Fibroblast of the aortic adventitia (primary cell): Measurements from ENCODE around the gene TSPAN33. TPM values are rescaled to one million over a fixed set of nuclear protein-coding genes. Genes with fewer than 3 reads are reported as not detected.
"Not testable (repeated sequence)": the region's sequence is repeated elsewhere in the genome, so short reads cannot be mapped to it uniquely, and the experiment has no call there.

ENCODE experiments used
- DNase-seq: peaks from one replicate; pipeline ENCODE4 v3.0.0-alpha.2; 2010; ENCODE audit warnings: low read depth
- H3K4me3 ChIP-seq: 2 replicates; pipeline ENCODE4 v1.5.1; 2011; ENCODE audit warnings: low read depth, mild to moderate bottlenecking, control low read depth, low read length, moderate library complexity
- total RNA-seq: library from RNA; depleted of rRNA; stranded (reverse); fragments of >200 nt; gene quantifications from 2 replicates; pipeline ENCODE4 v1.2.3, GENCODE V29; 2012; ENCODE audit warnings: low replicate concordance
- TF ChIP-seq, protein P1 (sequence below): IDR thresholded peaks from 2 replicates; pipeline ENCODE4 v1.5.1; 2011; ENCODE audit warnings: mild to moderate bottlenecking, low read length, control low read depth, inconsistent platforms; ENCODE audit not compliant: insufficient read depth

The TSPAN33 gene
- total RNA-seq, 1 donor = not detected

DNA sequence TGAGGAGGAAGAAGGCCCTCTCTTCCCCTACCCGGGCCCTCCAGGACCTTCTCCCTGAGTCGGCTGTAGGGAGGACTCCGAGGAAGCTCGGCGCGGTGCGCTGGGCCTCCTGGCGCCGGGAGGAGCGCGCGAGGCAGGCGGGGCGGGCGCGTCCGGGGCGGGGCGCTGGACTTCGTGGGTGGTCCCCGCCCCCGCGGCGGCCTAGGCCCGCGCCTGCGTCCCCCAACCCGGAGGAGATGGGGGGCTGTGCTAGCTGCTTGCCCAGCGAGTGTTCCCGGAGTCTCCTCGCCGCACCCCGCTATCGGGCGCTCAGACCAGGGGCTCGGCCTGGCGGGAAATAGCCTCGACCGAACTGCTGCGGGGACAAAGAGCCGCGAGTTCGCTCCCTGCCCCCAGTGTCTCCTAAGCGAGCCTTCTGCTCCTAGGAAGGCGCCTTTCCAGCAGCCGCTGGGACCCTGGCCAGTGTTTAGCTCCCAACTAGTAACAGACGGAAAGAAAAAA, 24.7 kb downstream of the TSPAN33 start:
- TF ChIP-seq, protein P1, sequence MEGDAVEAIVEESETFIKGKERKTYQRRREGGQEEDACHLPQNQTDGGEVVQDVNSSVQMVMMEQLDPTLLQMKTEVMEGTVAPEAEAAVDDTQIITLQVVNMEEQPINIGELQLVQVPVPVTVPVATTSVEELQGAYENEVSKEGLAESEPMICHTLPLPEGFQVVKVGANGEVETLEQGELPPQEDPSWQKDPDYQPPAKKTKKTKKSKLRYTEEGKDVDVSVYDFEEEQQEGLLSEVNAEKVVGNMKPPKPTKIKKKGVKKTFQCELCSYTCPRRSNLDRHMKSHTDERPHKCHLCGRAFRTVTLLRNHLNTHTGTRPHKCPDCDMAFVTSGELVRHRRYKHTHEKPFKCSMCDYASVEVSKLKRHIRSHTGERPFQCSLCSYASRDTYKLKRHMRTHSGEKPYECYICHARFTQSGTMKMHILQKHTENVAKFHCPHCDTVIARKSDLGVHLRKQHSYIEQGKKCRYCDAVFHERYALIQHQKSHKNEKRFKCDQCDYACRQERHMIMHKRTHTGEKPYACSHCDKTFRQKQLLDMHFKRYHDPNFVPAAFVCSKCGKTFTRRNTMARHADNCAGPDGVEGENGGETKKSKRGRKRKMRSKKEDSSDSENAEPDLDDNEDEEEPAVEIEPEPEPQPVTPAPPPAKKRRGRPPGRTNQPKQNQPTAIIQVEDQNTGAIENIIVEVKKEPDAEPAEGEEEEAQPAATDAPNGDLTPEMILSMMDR = no peak
- peak overlapping the region; percentile 55 for H3K4me3 ChIP-seq
- DNase-seq = no peak

DNA sequence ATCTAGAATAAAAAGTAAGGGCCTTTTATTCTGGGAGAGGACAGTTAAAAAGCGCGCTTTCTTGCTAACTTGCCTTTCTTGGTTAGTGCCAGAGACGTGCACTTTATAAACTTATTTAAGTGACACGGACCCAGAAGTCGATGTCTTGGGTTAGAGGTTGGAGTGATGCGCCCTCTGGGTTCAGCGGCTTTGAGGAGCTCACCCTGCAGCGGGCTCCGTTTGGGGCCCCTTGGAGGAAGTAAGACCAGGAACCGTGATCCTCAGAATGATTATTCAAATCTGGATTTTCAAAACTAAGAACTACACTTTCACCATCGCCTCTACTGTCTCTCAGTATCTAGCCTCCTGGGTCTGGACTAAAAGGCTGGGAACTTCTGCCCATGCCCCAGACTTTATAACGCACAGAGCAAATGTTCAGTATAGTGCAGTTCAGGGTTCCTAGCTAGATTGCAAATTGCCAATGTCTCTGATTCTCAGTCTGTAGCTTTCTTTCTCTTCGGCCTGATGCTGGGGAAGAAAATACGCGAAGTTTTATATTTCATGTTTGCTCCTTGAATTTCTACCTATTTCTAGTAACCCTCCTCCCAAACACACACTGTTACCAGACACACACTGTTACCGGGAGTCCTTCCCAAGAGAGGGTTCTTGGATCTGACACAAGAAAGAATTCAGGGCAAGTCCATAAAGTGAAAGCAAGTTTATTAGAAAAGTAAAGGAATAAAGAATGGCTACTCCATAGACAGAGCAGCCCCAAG, 25.4 kb downstream of the TSPAN33 start:
- peak overlapping the region; percentile 55 for H3K4me3 ChIP-seq

DNA sequence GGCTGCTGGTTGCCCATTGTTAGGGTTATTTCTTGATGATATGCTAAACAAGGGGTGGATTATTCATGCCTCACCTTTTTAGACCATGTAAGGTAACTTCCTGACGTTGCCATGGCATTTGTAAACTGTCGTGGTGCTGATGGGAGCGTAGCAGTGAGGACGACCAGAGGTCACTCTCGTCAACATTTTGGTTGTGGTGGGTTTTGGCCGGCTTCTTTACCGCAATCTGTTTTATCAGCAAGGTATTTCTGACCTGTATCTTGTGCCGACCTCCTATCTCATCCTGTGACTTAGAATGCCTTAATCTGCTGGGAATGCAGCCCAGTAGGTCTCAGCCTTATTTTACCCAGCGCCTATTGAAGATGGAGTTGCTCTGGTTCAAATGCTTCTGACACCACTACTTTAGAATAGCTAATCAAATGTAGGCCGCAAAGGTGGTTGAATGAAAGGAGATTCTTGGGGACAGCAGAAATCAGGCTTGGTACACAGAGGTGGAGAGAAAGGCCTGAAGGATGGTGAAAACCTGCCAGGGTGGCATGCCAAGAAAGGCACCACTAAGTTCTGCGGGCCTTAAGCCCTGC, 26.0 kb downstream of the TSPAN33 start:
- TF ChIP-seq, protein P1 = no peak
- no peak overlapping the region for H3K4me3 ChIP-seq
- no peak for DNase-seq

More for the DNA sequence above, 25.4 kb downstream of the TSPAN33 start:
- DNase-seq = no peak
- TF ChIP-seq, protein P1 = no peak

DNA sequence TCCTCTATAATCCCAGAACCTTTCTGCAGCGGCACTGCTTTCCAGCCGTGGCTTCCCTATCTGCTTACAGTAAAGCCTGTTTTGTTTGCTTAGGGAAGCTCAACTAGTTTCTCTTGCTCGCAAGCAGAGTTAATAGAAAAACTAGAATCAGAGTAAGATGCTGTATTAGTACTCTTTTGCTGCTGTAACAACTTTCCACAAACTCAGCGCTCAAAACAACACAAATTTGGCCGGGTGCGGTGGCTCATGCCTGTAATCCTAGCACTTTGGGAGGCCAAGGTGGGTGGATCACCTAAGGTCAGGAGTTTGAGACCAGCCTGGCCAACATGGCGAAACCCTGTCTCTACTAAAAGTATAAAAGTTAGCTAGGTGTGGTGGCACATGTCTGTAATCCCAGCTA, 29.4 kb downstream of the TSPAN33 start:
- H3K4me3 ChIP-seq, DNase-seq: not testable (repeated sequence)

DNA sequence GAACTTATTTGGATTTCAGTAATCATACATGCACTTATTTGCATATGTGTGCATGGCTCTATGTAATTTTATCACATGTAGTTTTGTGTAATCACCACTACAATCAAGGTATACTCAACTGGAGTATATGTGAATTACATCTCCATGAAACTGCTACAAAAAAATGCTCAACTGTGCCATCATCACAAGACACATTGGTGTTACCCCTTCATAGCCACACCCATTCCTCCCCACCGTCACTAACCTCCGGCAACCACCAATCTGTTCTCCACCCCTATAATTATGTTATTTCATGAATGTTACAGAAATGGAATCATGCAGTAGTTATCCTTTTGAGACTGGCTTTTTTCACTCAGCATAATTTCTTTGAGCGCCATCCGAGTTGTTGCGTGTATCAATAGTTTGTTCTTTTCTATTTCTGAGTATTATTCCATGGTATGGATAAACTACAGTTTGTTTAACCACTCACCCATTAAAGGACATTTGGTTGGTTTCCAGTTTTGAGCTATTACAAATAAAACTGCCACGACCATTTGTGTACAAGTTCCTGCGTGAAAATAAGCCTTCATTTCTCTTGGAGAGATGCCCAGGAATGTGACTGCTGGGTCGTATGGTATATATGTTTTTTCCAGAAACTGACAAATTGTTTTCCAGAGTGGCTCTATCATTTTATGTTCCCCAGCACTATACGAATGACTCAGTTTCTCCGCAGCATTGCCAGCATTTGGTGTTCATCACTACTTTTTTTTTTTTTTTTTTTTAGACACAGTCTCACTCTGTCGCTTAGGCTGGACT, 32.6 kb downstream of the TSPAN33 start:
- TF ChIP-seq, protein P1 = no peak
- no peak for DNase-seq

DNA sequence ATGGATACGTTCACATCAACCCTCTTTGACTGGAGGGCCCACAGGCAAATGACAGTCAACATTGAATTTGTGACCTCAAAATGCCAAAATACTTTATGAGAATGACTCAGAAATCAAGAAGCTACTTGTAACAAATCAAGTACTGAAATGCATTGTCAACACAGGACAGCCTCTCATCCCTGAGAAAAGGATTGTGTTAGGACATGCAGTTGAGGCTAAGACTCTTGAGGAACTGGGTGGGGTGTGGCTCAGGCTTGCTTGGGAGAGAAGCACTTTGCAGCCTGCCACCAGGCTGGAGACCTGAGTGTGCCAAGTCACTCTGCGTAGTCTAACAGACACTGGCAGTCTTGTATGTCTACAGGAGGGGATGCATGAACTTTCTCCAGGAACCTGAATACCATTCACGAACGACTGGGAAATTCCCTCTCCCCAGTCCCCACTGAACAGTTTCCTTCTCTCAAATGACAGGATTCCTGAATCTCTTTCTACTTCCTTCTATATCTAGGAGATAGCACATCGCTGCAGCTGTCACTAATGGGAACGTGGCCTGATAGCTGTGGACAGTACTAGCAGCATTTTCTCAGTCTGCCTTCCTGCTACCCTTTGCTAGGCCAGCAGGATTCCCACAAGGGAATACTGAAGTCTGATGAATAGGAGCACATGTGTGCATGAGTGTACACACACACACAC, 40.6 kb downstream of the TSPAN33 start:
- no peak overlapping the region for H3K4me3 ChIP-seq
- TF ChIP-seq, protein P1 = no peak
- no peak for DNase-seq

More for the DNA sequence above, 32.6 kb downstream of the TSPAN33 start:
- H3K4me3 ChIP-seq = no peak overlapping the region
